Kidney epithelial cell (primary cell): ENCODE results near the gene COL23A1. TPM values are rescaled to one million over a fixed set of nuclear protein-coding genes. Genes with fewer than 3 reads are reported as not detected.
A peak's percentile ranks its signal among the peaks of the same experiment; 100 is the strongest.
"Not testable (repeated sequence)": the region's sequence is repeated elsewhere in the genome, so short reads cannot be mapped to it uniquely, and the experiment has no call there.

Experiments used
- DNase-seq: peaks from one replicate; pipeline ENCODE4 v3.0.0-alpha.2; 2010; ENCODE audit warnings: low read depth
- H3K27me3 ChIP-seq: 2 replicates; pipeline ENCODE4 v1.6.0; 2011; ENCODE audit warnings: low read length; ENCODE audit not compliant: control insufficient read depth, insufficient read depth
- H3K36me3 ChIP-seq: 2 replicates; pipeline ENCODE4 v1.5.1; 2011; ENCODE audit warnings: low read length; ENCODE audit not compliant: control insufficient read depth, insufficient read depth
- H3K4me3 ChIP-seq: 2 replicates; pipeline ENCODE4 v1.5.1; 2011; ENCODE audit warnings: low read depth, mild to moderate bottlenecking, control low read depth, low read length
- total RNA-seq: library from RNA; depleted of rRNA; stranded (reverse); fragments of >200 nt; gene quantifications from 2 replicates; pipeline ENCODE4 v1.2.3, GENCODE V29; 2015
- TF ChIP-seq, protein P1 (sequence below): IDR thresholded peaks from 2 replicates; pipeline ENCODE4 v1.5.1; 2011; ENCODE audit warnings: mild to moderate bottlenecking, moderate library complexity, low read length, control low read depth, inconsistent platforms; ENCODE audit not compliant: insufficient read depth, poor library complexity, severe bottlenecking

COL23A1 gene
- total RNA-seq, 1 donor from 2014 or later = 0.17 TPM

DNA sequence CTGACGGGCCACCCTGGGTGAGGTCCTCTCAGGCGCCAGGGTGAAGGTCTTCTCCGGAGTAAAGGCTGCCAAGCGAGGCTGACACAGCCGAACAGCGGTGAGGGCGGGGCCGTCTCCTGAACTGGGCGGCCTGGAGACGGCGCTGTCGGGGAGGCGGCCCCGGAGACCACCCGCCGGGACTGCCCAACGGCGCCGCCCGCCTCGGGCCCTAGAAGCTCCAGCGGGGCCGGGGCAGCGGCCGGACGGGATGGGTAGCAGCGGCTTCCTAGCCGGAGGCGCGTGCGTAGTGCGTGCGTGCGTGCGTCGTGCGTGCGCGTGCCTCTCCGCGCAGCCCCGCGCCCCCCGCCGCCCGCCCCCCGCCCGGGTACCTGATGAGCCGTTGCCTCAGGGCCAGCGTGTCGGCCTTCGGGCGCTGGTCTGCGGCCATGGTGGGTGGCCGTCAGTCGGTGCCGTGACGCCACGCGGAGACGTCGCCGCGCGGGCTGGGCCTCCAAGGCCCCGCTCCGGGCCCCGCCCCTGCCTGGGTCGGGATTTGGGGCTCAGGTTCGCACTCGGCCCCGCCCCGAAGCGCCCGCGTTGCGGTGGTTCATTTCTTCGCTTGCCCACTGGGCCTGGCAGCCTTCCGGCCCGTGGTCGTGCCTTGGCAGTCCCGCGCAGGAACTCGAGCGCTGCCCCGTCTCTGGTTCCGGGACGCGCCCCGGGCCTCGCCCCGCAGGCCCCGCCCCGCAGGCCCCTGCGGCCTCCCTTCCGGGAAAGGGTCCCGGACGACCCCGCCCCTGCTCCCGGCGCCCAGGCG lies 357.9 kb downstream of the COL23A1 start, which contains the start of gene PHYKPL:
Gene PHYKPL, minus strand, starts transcription at position 679 of the 796 bp plus-strand sequence. Its CDS starts 252 bp downstream, at position 427.
- Histone ChIP-seq H3K4me3 (peak within 1 kb of the TSS; percentile 73), H3K27me3 (no peaks in the 10 kb centered on the region), H3K36me3 (peaks cover 4% of the 10 kb centered on the region)
- DNase-seq = no peak
- TF ChIP-seq, protein P1, sequence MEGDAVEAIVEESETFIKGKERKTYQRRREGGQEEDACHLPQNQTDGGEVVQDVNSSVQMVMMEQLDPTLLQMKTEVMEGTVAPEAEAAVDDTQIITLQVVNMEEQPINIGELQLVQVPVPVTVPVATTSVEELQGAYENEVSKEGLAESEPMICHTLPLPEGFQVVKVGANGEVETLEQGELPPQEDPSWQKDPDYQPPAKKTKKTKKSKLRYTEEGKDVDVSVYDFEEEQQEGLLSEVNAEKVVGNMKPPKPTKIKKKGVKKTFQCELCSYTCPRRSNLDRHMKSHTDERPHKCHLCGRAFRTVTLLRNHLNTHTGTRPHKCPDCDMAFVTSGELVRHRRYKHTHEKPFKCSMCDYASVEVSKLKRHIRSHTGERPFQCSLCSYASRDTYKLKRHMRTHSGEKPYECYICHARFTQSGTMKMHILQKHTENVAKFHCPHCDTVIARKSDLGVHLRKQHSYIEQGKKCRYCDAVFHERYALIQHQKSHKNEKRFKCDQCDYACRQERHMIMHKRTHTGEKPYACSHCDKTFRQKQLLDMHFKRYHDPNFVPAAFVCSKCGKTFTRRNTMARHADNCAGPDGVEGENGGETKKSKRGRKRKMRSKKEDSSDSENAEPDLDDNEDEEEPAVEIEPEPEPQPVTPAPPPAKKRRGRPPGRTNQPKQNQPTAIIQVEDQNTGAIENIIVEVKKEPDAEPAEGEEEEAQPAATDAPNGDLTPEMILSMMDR = no peak

DNA sequence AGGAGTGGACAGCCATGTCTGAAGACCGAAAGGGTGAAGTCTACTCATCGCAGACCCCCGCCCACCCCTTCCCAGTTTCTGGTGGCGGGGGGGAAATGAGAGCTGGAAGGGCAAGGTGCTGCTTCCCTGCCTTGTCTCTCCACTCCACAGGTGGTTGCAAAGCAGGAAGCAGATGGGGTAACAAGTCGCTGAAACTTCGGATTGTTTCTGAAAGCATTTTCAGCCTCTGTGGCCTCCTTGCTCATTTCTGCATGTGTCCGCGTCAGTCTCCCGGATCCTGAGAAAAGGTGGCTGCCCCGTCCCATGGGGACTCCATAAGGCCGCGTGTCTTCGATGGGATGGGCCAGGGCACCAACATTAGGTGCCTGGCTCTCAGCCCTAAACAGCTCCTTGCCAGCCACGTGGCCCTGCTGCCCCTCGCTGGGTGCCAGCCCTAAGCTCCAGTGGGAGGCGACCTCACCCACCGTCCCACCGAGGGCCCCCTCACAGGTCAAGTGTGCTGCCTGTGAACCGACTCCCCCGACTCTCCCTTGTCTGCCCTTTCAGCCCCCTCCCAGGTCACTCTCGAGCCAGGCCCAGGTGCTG lies 358.6 kb downstream of the COL23A1 start:
- TF ChIP-seq, protein P1 = no peak
- Histone ChIP-seq H3K36me3 (peaks cover 4% of the 10 kb centered on the region), H3K27me3 (no peaks in the 10 kb centered on the region), H3K4me3 (peak overlapping the region; percentile 73)
- no peak for DNase-seq

DNA sequence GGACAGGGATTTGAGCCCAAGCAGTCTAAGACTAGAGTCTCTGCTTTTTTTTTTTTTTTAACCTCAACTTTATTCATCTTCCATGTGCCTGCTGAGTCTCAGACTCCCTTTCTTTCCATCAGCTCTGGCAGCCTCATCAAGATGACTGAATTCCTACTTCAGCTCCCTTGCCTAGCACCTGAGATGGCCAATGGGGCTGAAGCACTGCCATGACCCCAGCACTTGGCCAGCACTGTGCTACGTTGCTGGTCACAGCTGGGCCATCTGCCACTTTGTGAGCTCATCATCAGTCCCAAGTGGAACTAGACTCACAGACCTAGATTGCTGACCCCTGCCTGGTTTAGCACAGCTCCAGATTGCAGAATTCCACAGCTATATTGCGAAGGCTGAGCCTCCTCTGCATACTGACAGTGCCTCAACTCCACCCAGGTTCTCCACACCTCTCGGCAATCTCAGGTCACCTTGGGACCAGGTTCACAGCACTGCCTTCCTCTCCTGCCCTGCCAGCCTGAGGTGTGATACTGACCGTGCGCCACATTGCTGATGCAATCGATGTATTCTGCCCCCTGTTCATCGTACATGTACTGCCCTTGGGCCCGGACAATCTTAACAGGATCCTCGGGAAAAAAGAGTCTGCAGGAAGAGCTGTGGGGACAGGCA lies 359.2 kb downstream of the COL23A1 start:
- Histone ChIP-seq H3K4me3 (peak overlapping the region; percentile 73), H3K27me3 (no peaks in the 10 kb centered on the region), H3K36me3 (peaks cover 4% of the 10 kb centered on the region)
- no peak for DNase-seq
- TF ChIP-seq, protein P1 = no peak

DNA sequence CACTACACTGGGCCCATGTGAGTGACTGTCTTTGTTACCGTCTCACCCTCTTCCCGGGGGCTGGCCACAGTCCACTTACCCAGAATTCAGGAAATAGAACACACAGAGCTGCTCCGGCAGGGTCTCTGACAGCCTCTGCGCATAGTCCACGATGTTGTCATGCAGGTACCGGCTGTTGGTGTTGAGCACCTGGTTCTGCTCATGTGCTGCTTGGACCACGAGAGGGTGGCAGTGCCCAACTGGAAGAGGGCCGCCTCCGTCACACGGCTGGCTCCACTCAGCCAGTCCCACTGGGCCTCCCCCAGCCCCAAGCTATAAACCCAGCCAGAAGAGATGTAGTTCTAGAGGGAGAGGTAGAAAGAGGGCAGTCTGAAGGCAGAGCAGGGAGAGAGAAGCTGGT lies 360.3 kb downstream of the COL23A1 start:
- H3K27me3 ChIP-seq = no peaks in the 10 kb centered on the region
- peaks cover 4% of the 10 kb centered on the region for H3K36me3 ChIP-seq
- TF ChIP-seq, protein P1 = no peak
- no peak overlapping the region for H3K4me3 ChIP-seq
- no peak for DNase-seq

DNA sequence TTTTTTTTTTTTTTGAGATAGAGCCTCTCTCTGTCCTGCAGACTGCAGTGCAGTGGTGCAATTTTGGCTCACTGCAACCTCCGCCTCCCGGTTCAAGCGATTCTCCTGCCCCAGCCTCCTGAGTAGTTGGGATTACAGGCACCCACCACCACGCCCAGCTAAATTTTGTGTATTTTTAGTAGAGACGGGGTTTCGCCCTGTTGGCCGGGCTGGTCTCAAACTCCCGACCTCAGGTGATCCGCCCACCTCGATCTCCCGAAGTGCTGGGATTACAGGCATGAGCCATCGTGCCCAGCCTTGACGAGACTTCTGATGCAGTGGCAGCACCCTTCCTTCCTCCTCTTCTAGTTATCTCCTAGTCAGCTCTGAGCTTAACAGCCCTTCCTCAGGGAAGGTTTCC lies 361.1 kb downstream of the COL23A1 start:
- not testable (repeated sequence) for H3K27me3 ChIP-seq, DNase-seq, H3K36me3 ChIP-seq, H3K4me3 ChIP-seq

DNA sequence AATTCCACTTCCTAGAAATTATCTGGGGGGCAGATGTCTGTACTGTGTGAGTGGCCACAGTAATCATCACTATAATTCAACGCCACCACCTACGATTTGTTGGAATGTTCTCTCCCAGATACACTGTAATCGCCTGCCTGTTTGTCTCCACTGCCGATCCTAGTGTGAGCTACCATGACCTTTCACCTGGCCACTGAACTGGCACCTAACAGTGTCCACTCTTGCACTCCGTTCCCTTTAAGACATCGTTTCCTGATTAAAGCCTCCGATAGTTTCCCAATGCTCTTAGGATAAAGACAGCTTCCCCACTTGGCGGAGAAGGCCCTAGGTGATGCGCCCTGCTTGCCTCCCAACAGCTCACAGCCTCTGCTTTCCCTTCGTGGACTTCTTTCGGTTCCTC lies 361.6 kb downstream of the COL23A1 start:
- TF ChIP-seq, protein P1 = no peak
- Histone ChIP-seq H3K36me3 (peaks cover 4% of the 10 kb centered on the region), H3K27me3 (no peaks in the 10 kb centered on the region), H3K4me3 (no peak overlapping the region)
- no peak for DNase-seq
